CD4-positive, alpha-beta T cell treated with Interleukin-4 for 4 hours (primary cell): Measurements from ENCODE around the gene METTL1.
"Not testable (repeated sequence)": the region's sequence is repeated elsewhere in the genome, so short reads cannot be mapped to it uniquely, and the experiment has no call there.

Experiments used
- DNase-seq: peaks from one replicate; pipeline ENCODE4 v3.0.0-alpha.2; 2020

METTL1 gene

DNA sequence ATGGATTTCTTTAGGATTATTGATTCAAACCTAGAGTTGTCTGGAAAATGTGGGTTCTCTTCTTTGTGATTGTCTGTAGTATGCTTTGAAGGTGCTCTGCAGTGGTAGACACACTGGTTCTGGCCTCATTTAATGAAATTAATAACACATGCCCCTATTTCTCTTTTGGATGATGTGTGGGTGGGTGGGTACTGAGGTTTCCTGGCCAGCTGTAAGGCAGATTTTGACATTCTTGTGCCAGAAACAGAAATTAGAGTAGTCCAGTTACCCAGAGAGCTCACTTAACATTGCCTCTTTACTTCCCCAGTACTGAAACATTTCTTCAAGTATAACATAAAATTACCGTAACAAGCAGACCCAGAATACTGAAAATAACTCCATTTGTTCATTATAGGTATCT, 25.1 kb upstream of the METTL1 start:
- DNase-seq, result no peak

DNA sequence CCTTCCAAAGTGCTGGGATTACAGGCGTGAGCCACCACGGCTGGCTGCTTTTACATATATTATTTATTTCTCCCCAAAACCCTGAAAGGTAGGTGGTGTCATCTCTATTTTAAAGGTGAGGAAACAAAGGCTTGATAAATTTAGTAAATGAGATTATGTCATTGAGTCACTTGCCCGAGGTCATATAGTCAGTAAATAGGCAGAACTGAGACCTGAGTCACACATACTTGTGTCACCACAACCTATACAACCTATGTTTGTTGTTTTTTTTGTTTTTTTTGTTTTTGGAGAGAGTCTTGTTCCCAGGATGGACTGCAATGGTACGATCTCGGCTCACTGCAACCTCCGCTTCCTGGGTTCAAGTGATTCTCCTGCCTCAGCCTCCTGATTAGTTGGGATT, 23.4 kb upstream of the METTL1 start:
- DNase-seq, result no peak

DNA sequence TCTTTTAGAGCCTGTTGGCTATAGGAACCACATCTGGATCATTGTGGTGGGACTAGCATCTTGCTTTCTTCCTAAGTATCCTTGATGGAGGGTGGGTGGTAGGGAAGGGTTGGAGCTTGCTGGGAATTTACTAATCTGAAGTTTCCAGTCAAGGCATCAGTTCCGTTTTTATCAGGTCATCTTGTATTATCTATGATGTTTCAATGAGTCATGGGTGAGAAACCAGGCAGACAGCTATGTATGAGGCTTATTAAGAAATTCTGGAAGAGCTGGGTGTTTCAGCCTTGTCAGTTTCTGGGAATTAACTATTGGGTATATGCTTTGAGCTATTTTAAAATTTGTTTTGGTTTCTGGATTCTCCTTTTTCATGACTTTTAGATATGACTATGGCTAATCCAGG, 22.0 kb upstream of the METTL1 start:
- no peak for DNase-seq

DNA sequence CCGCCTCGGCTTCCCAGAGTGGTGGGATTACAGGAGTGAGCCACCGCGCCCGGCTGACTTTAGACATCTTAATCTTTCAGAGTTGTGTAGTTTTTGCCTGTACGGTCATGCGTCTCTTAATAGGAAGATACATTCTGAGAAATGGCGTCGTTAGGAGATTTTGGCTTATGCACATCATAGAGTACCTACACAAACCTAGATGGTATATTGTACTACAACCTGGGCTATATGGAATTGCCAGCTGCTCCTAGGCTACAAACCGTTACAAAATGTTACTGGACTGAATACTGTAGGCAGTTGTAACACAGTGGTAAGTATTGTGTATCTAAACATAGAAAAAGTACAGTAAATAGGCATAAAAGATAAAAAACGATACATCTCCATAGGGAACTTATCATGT, 12.0 kb upstream of the METTL1 start:
- DNase-seq, result no peak

DNA sequence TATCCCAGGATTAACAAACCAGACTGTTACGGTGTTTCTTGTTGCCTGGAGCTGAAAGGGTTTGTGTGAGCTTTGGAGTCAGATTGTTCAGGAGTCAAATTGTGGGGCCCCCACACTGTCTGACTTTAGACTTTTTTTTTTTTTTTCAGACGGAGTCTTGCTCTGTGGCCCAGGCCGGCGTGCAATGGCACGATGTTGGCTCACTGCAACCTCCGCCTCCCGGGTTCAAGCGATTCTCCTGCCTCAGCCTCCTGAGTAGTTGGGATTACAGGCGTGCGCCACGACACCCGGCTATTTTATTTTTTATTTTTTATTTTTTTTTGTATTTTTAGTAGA, 11.5 kb upstream of the METTL1 start:
- DNase-seq, result no peak

DNA sequence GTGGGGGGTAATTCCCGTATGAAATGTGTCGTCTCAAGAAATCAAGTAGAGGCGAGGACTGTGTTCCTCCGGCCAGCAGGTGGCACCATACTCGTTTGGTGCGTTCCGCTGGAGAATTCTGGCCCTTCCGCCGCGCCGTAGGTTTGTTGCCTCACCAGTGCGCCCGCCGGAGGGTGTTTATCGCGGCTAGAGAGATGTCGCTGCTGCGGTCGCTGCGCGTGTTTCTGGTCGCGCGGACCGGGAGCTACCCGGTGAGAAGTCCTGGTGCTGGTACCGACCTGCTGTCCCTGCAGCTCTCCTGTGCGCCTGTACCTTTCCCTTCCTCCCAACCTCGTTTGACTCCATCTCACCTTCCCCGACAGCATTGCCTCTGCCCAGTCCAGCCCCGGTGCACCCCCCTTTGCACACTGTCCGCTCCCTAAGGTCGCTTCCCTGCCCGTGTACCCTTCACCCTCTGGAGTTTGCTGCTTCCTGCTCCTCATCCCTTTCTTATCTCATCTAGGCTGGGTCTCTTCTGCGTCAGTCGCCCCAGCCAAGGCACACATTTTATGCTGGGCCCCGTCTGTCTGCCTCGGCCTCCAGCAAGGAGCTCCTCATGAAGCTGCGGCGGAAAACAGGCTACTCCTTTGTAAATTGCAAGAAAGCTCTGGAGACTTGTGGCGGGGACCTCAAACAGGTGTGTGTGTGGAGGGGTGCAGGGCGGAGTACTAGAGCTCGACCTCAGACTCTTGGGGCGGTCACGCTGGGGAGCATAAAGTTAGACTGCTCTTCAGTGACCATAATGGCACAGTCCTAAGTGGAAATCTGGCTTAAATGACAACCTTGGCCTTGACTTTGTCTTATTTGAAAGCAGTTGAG, 10.9 kb upstream of the METTL1 start, which contains the start of gene TSFM:
Gene TSFM (plus strand): TSS at position 180 of the 858 bp plus-strand sequence. CDS start 15 bp downstream, at position 195.
- DNase-seq, result peak; percentile 96

DNA sequence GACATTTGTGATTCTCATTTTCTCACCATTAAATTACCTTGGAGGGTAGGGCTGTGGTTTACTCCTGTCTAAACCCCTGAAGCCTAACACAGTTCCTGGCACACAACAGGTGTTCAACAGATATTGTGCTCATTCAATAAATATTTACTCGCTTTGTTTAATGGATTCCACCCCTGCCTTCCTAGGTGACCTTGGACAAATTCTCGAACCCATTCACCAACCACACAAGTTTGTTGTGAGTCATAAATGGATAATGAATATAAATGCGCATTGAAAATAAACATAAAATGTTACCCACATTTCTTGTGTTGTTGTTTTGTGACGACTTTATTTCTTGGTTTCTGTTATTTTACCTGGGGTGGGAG, 10.3 kb upstream of the METTL1 start:
- no peak for DNase-seq

DNA sequence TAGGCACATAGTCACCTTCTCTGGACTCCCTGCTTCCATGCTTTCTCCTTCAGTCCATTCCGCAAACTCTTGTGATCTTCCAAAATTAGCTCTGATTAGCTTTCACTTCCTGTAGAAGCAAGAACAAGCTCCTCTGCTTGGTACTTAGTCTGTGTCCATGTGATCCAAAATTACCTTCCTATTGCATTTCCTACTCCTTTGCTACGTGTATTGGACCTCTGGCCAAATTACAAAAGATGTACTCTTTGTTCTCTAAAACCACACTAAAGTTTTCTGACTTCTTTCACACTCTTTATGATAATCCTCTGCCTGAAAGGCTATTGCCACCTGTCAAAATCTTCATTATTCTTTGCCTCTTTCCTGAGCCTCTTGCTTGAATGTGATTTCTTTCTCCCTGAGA, 9.9 kb upstream of the METTL1 start:
- DNase-seq, result no peak

DNA sequence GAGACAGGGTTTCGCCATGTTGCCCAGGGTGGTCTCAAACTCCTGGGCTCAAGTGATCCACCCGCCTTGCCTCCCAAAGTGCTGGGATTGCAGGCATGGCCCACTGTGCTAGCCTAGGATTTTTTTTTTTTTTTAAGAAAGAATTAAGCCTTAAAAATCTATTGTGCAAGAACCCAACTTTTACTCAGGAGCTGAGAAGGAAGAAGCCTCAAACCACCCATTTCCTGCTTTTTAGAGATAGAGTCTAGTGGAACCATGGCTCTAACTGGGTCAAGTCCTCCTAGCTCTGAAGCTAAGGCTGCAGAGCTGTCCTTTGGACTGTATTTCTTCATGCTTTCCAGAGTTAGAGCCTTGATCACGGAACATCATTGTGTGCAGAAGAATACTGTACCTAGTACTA, 9.3 kb upstream of the METTL1 start:
- peak; percentile 24 for DNase-seq

DNA sequence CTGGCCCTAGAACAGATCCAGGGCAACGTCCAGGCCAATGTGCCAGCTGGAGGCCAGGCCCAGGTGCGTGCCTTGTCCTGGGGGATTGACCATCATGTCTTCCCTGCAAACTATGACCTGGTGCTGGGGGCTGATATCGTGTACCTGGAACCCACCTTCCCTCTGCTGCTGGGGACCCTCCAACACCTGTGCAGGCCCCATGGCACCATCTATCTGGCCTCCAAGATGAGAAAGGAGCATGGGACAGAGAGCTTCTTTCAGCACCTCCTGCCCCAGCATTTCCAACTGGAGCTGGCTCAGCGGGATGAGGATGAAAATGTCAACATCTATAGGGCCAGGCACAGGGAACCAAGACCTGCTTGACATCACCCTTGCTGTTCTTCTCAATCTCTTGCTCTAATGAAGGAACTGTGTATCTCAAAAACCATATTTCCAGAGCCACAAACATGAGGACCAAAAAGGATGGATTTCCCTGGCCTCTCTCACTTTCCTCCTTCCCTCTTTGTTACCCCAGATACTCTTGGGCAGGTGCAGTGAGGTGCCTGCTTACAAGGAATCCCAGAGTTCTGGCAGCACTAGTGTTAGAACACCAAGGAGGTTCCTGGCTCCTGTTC, 8.5 kb upstream of the METTL1 start:
- no peak for DNase-seq

DNA sequence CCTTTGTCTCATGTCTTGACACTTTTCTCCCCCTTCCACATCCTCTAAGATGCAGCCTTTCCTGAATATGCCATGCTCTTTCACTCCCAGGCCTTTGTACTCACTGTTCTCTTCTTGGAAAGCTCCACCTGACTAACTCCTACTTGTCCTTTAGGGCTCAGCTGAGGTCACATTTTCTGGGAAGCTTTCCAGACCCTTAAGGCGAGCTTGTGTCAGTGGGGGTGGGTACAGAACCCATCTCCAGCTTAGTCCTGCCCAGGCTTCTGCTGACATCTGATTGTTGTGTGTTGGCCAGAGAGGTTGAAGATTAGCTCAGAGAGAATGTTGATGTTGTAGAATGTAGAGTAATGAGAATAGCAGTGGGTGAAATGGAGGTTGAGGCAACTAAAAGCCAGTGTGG, 7.8 kb upstream of the METTL1 start:
- no peak for DNase-seq

DNA sequence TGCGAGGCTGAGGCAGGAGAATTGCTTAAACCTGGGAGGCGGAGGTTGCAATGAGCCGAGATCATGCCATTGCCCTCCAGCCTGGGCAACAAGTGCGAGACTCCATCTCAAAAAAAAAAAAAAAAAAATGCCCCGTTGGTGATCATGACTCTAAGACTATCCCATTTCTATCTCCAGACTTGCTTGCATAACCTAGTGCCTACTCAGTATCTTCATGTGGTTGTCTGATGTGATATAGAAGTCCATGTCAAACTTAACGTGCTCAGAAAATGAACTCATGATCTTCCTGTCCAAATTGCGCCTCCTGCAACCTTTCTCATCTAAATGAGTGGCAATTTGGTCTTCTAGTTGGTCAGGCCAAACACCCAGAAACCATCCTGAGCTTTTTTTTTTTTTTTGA, 6.0 kb upstream of the METTL1 start:
- DNase-seq, result no peak

DNA sequence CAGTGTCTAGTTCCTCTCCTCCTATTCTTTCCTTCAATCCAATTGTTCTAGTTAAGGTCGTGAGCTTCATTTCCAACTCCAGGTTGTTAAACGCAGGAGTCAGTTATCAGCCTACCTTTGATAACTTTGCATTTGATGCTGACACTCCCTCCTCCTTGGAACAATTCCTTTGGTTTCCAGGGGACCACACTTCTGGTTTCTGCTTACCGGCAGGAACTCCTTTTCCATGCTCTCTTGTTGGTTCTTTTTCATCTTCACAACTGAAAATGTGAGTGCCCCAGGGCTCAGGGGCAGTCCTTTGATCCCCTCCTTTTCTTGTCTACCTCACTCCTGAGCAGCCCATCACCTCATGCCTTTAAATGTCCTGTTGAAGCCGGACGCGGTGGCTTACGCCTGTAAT, 5.5 kb upstream of the METTL1 start:
- DNase-seq, result no peak

DNA sequence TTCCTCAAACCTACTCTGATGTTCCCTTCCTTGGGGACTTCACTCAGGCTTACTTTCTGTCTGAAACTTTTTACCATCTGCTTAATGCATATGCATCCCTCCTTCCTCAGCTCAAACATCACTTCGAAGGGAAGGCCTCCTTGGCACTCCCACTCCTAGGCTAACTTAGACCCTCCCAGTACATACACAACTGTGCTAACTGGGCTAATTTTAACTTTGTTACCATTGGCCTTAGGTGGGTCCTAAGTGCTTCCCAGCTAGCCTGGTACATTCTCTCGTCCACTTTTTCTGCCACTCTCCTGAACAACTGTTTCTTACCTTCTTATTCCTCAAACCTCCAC, 4.3 kb upstream of the METTL1 start:
- no peak for DNase-seq

DNA sequence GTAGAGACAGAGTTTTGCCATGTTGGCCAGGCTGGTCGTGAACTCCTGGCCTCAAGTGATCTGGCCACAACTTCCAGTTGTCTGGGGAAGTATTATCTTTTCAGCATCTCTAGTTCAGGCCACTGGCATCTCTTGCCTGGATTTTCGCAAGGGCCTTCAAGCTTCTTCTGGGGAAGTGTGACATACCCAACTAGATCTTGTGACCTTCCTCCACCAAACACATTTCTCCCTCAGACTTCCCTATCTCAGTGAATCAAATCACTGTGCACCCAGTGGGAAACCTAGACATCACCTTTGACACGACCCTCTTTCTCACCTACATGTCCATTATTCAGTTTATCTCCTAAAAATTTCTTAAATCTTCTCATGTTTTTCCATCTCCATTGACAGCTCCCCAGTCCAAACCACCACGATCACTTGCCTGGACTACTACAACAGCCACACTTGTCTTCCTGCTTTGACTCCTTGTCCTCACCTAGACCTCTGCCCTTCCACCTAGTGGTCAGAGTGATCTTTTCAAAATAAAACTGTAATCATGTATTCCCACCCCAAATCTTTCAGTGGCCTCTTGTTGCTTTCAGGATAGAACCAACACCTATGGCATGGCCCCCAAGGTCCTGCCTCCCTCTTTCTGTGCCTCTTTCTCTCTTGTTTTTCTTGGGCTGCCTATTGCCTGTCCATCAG, 3.8 kb upstream of the METTL1 start:
- no peak for DNase-seq

DNA sequence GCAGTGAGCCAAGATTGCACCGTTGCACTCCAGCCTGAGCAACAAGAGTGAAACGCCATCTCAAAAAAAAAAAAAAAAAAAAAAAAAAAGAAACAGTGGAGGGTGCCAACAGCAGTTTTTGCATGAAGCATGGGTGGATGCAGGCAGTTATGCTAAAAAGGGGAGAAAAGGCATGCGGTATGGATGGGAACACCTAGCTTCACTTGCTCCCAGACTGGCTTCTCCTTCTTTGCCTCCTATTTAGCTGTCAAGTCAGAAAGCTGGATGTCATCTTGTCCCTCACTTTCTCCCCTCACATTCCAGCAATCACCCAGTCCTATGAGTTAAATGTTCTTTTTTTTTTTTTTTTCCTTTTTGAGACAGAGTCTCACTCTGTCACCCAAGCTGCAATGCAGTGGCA, 3.1 kb upstream of the METTL1 start:
- DNase-seq, result no peak

DNA sequence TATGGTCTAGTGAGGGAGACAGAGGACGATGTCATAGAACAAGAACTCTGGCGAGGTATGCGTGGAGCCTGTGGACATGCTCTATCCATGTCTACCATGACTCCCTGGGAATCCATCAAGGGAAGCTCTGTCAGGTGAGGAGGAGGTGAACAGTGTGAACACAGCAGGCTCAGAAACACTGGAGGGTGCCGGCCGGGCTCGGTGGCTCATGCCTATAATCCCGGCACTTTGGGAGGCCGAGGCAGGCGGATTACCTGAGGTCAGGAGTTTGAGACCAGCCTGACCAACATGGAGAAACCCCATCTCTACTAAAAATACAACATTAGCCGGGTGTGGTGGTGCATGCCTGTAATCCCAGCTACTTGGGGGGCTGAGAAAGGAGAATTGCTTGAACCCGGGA, 2.7 kb upstream of the METTL1 start:
- DNase-seq, result not testable (repeated sequence)

DNA sequence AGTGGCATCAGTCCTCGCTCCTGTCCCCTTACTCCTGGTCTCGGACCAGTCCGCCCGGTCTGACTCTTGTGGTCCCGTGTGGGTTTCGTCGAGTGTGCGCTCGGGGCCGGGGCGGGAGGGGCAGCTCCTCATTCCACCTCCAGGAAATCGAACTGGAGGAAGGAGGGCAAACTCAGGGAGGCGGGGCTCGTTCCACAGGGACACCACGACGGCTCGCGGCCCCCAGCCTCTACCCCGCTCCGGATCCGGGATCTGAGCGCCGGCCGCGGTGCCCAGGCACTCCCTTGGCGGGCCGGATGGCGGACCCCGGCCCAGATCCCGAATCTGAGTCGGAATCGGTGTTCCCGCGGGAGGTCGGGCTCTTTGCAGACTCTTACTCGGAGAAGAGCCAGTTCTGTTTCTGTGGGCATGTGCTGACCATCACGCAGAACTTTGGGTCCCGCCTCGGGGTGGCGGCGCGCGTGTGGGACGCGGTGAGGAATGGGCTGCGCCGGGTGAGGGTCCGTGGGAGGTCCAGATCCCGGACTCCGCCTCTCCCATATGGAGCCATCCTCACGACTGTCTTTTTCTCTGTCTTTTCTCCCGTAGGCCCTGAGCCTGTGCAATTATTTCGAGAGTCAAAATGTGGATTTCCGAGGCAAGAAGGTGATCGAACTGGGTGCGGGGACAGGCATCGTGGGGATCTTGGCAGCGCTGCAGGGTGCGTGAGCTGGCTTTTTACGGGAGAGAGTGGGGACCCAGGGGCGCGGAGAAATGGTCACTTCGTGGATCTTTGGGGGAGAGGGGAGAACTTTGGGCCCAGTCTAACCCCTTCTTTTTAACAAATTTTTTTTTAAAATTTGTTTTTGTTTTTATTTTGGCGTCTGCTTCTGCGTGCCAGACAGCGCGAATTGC, 771 bp upstream of the METTL1 start, which contains the start of gene EEF1AKMT3:
Gene EEF1AKMT3 (plus strand): TSS at position 186 of the 894 bp plus-strand sequence. CDS start 111 bp downstream, at position 297.
- peak; percentile 18 for DNase-seq

DNA sequence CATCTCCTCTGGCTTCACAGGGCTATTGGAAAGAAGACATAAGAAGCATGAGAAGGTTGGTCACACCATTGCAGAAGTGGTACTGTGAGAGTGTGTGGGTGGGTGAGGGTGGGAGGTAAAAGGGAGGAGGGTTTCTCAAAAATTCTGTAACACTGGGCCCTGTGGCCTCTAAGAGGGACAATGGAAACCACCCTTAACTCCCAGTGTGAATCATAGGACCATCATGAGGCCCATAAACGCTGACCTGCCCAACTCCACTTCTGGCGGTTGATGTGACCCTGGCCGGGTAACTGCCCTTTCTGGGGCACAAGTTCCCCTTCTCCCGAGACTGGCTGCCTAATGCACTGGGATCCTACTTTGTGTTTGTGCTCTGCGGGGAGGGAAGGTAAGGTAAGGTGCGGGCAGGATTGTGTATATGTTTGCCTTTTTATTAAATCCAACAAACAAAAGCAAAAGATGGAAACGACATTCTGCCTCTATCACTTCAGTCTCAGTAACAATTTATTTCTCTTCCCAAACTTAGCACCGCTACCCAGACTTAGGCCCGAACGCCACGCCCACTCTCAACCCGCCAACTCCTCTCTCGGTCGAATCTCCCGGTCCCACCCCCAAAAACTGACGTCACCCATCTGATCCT, 551 bp downstream of the METTL1 start:
- peak; percentile 78 for DNase-seq

DNA sequence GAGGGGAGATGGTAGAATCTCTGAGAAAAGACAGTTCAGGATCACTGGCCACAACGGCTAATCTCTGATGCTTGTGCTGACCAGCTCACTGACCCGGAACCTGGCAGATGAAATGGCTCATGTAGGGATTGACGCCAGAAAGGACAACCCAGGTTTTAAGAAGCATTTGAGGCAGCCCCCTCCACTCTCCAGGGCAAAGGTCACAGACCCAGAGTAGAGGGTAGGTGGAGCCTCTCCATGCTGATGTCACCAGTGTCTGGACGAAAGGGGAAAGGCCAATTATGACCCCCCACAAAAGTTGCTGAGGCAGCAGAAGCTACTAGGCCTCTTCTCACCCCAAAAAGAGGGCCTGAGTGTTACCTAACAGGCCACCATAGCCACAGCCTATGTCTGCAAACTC, 1.2 kb downstream of the METTL1 start:
- DNase-seq, result no peak

DNA sequence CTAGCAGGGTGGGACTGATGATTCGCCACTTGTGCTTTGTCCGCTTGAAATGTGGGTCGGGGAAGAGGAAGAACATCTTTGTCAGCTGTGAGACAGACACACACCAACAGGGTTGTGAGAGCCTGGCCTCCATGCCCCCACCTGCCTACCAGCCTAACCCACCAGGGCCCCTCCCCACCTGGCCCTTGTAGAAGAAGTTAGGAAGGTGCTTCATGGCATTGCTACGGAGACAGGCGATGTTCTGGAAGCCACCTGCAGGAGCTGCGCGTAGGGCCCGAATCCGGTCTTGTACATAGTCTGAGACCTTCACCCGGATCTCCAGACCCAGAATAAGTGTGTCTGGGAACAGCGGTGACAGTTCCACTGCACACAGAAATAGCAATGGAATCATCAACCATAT, 2.3 kb downstream of the METTL1 start:
- no peak for DNase-seq

DNA sequence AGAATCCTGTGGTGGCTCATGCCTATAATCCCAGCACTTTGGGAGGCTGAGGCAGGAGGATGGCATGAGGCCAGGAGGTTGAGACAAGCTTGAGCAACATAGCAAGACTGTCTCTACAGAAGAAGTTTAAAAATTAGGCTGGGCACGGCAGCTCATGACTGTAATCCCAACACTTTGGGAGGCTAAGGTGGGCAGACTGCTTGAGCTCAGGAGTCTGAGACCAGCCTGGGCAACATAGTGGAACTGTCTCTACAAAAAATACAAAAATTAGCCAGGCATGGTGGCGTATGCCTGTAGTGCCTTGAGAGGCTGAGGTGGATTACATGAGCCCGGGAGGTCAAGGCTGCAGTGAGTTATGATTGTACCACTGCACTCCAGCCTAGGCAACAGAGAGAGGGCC, 4.0 kb downstream of the METTL1 start:
- DNase-seq, result no peak

DNA sequence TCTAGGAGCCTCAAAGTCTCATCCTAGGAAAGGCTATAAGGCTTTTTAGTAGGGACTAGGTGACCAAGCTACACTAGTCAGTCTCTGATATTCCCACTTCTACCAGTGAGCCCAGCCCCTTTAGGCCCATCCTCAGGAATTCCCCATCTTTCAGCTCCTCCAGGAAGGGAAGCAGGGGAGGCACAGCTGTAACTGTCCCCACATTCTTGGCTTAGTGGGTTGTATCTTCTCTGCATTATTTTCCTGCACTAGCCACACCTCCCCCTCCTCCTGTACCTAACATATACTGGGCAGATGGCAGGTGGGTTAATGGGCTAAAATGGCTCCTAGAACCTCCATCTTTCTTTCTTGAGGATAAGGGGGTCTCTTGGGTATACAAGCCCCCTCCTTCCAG, 4.6 kb downstream of the METTL1 start:
- DNase-seq, result no peak
